BLaER1 (cell line): Measurements from ENCODE around the gene C1orf159.

Experiments
- H3K27ac ChIP-seq: shearing (Covaris generic); formaldehyde crosslinking; 2 replicates; pipeline ENCODE4 v1.8.1; 2022
- H3K27me3 ChIP-seq: shearing (Covaris generic); formaldehyde crosslinking; 2 replicates; pipeline ENCODE4 v1.8.1; 2022
- H3K36me3 ChIP-seq: shearing (Covaris generic); formaldehyde crosslinking; 2 replicates; pipeline ENCODE4 v1.8.1; 2022
- H3K4me1 ChIP-seq: shearing (Covaris generic); formaldehyde crosslinking; 2 replicates; pipeline ENCODE4 v1.8.1; 2022
- H3K4me2 ChIP-seq: shearing (Covaris generic); formaldehyde crosslinking; 2 replicates; pipeline ENCODE4 v1.8.1; 2022
- H3K4me3 ChIP-seq: shearing (Covaris generic); formaldehyde crosslinking; 2 replicates; pipeline ENCODE4 v1.8.1; 2022
- H3K9ac ChIP-seq: shearing (Covaris generic); formaldehyde crosslinking; 2 replicates; pipeline ENCODE4 v1.8.1; 2022
- H3K9me3 ChIP-seq: shearing (Covaris generic); formaldehyde crosslinking; 2 replicates; pipeline ENCODE4 v1.8.1; 2022
- H4K20me1 ChIP-seq: shearing (Covaris generic); formaldehyde crosslinking; 2 replicates; pipeline ENCODE4 v1.8.1; 2022
- Cebpa-rat ChIP-seq: shearing (Covaris generic); IDR thresholded peaks from 2 replicates; pipeline ENCODE4 v1.8.1; 2022

C1orf159 gene

DNA sequence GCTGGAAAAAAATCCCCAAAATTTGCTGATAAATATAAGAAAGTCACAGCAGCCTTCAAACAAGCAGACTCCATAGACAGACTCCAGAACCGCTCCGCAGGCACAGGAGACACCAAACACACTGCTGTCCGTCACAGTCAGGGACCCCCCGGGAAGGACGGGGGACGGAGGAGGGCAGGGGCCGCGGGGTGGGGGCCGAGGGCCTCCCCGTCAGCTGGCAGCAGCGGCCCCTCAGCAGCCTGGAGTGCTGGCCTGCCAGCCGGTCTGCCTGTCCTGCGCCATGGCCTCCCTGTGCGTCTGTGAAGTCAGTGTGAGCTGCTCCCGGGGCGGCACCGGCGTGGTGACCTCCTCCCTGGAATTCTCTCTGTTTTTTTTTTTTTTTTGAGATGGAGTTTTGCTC is 10.1 kb upstream of the C1orf159 start:
- no peak overlapping the region for H3K4me3 ChIP-seq
- TF ChIP-seq Cebpa-rat: no peak
- peaks cover 33% of the 10 kb centered on the region for H3K4me1 ChIP-seq

DNA sequence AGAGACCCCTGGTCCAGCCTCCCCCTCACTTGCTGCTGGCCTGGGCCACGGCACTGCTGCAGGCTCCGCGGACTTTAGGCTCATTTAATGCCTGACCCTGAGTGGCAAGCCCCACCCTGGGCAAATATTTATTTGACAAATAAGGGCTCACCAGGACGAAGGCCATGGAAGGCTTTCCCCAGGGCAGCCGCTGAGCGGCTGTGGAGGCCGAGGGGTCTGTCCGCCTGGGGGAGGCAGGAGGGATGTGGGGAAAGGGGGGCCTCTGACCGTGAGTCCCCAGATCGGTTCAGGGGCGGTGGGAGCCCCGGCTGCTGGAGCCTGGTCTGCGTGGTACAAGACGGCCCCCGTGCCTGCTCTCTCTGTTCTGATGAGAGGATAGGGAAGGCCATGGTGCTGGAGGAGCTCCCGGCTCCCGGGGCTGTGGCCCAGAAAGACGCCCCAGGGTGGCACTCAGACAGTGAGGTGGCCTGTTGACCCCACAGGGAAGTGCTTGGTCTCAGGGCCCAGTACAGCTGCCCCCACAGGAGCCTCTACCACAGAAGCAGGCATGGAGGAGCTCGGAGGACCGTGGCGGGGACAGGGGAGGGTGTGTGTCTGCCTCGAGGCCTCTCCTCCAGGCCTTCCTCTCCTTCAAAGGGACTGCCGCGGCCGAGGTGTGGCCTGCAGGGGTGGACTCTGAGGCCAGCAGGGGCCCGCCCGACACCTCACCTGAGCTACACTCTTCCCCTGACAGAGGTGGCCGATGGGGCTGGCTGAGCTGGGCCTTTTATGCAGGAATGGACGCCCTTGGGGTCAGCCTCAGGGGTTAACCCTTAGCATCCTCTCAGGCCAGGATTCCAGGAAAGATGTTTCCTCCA is 9.1 kb upstream of the C1orf159 start:
- Histone ChIP-seq H3K4me1 (peaks cover 36% of the 10 kb centered on the region), H3K4me2 (no peak overlapping the region), H4K20me1 (no peaks in the 10 kb centered on the region), H3K9ac (no peak overlapping the region), H3K9me3 (no peaks in the 10 kb centered on the region), H3K4me3 (no peak overlapping the region), H3K27ac (no peak overlapping the region), H3K27me3 (peaks cover 5% of the 10 kb centered on the region; the same call in 1 of the 2 replicates), H3K36me3 (no peaks in the 10 kb centered on the region)
- no peak for TF ChIP-seq Cebpa-rat

More for the DNA sequence above, 10.1 kb upstream of the C1orf159 start:
- no peak overlapping the region for H3K27ac ChIP-seq
- H4K20me1 ChIP-seq: no peaks in the 10 kb centered on the region
- no peaks in the 10 kb centered on the region for H3K36me3 ChIP-seq
- no peak overlapping the region for H3K9ac ChIP-seq
- H3K27me3 ChIP-seq: 0 out of 2 replicates have a peak, but pooled peaks cover 3% of the 10 kb centered on the region
- H3K9me3 ChIP-seq: no peaks in the 10 kb centered on the region
- no peak overlapping the region for H3K4me2 ChIP-seq

DNA sequence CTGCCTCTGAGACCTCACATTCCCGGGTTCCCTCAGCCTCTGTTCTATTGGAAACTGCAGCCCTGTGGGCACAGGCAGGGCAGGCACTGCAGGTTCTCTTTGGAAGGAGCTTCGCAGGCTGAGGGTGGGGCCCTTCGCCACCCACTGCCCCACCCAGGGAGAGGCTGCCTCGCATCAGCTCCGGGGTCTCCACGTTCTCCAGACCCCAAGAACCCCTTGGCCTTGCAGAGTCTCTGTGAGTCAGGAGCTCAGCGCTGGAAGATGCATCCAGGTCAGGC is 8.6 kb upstream of the C1orf159 start:
- Histone ChIP-seq H3K4me1 (peaks cover 42% of the 10 kb centered on the region), H3K4me3 (no peak overlapping the region), H3K4me2 (no peak overlapping the region), H3K36me3 (no peaks in the 10 kb centered on the region), H4K20me1 (no peaks in the 10 kb centered on the region), H3K9me3 (no peaks in the 10 kb centered on the region), H3K9ac (no peak overlapping the region), H3K27me3 (peaks cover 11% of the 10 kb centered on the region), H3K27ac (no peak overlapping the region)
- TF ChIP-seq Cebpa-rat: no peak

DNA sequence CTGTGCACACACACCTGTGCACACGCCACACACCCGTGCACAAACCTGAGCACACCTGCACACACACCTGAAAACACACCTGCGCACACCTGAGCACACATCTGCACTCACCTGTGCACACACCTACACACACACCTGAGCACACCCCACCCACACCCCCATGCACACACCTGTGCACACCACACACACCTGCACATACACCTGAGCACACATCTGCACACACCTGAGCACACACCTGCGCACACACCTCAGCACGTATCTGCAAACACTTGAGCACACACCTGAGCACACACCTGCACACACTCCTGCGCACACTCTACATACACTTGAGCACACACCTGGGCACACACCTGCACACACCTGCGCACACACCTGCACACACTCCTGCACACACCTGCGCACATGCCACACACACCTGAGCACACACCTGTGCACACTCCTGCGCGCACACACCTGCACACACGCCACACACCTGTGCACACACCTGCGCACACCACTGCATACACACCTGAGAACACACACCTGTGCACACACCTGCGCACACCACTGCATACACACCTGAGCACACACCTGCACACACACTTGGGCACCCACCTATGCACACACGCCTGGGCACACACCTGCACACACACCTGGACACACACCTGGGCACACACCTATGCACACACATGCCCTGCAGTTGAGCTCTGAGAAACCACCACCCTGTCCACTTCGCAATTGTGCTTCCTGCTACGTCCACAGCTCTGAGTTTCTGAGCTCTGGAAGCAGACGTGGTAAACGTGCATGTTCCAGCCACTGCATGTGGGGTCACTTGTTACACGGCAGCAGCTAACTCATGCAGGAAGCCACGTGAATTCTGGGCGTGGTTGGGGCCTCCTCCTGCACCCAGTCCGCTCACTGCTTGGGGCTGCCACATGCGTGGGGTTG is 8.0 kb upstream of the C1orf159 start:
- Histone ChIP-seq H3K27ac (no peak overlapping the region), H4K20me1 (no peaks in the 10 kb centered on the region), H3K4me1 (peaks cover 48% of the 10 kb centered on the region), H3K4me2 (peak overlapping the region; percentile 93; the same call in 1 of the 2 replicates), H3K27me3 (peaks cover 17% of the 10 kb centered on the region), H3K9me3 (no peaks in the 10 kb centered on the region), H3K36me3 (no peaks in the 10 kb centered on the region), H3K9ac (no peak overlapping the region), H3K4me3 (no peak overlapping the region)
- TF ChIP-seq Cebpa-rat: no peak

DNA sequence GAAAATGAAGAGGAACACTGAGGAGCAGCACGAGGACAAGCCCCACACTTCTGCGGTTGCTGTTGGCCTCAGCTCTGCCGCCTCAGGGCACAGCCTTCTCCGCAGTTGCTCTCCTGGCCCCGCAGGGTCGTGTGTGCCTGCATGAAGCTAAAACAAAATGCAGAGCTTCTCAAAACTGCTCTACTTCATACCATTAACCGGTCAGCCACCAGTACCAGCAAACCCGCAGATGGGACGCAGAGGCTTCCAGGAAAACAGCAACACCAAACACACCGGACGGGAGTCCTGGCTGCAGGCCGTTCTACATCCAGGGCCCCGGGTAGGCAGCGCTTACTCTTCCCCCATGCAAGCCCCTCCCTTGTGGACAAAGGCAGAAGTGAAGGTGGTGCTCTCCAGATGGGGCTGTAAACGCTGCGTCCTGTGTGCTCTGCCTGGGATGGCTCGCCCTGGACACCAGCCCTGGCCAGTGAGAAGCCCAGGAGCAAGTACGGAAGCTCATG is 7.1 kb upstream of the C1orf159 start:
- H3K4me2 ChIP-seq: peak overlapping the region; percentile 93
- no peak overlapping the region for H3K4me3 ChIP-seq
- no peak for TF ChIP-seq Cebpa-rat
- no peaks in the 10 kb centered on the region for H4K20me1 ChIP-seq
- H3K27ac ChIP-seq: no peak overlapping the region
- no peaks in the 10 kb centered on the region for H3K36me3 ChIP-seq
- H3K4me1 ChIP-seq: peaks cover 56% of the 10 kb centered on the region
- no peak overlapping the region for H3K9ac ChIP-seq
- no peaks in the 10 kb centered on the region for H3K9me3 ChIP-seq
- peaks cover 25% of the 10 kb centered on the region for H3K27me3 ChIP-seq

DNA sequence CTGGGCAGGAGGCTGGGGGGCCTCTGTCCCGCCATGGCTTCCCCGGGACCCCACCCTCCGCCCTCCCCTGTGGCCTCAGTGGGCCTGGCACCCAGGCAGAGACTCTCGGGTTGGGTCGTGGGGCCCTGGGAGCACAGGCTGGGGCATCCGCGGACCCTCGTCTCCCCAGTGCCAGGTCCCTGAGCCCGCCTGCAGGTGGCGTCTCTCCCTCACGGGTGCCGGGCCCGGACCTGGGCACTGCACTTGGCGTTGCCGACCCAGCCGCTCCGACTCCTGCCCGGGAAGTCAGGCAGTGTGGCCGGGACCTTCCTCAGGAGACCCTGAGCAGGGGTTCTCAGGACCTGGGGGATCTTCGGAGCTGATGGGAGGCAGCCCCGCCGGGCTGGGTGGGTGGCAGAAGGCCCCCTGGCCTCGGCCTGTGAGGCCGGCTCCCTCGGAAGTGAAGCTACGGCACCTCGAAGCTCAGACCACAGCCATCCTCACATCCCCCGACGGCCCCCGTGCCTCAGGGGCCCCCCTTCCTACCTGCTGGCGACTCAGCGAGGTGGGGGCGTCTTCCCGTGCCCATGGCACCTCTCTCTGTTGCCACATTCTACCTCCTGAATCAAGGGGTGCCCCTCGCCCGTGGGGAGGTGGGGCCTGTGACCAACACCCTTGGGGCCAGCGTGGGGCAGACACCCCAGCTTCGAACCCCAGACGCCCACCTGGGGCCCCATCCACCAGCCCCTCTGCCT is 6.4 kb upstream of the C1orf159 start:
- peak overlapping the region; percentile 72 for H3K27ac ChIP-seq
- TF ChIP-seq Cebpa-rat: no peak
- H3K4me3 ChIP-seq: 0 out of 2 replicates have a peak overlapping the region, but pooled peaks have one; percentile 41
- H3K9ac ChIP-seq: peak overlapping the region; percentile 67; the same call in 1 of the 2 replicates
- H3K36me3 ChIP-seq: no peaks in the 10 kb centered on the region
- peaks cover 33% of the 10 kb centered on the region for H3K27me3 ChIP-seq
- H3K4me2 ChIP-seq: peak overlapping the region; percentile 93
- H4K20me1 ChIP-seq: no peaks in the 10 kb centered on the region
- no peaks in the 10 kb centered on the region for H3K9me3 ChIP-seq
- peaks cover 64% of the 10 kb centered on the region for H3K4me1 ChIP-seq

DNA sequence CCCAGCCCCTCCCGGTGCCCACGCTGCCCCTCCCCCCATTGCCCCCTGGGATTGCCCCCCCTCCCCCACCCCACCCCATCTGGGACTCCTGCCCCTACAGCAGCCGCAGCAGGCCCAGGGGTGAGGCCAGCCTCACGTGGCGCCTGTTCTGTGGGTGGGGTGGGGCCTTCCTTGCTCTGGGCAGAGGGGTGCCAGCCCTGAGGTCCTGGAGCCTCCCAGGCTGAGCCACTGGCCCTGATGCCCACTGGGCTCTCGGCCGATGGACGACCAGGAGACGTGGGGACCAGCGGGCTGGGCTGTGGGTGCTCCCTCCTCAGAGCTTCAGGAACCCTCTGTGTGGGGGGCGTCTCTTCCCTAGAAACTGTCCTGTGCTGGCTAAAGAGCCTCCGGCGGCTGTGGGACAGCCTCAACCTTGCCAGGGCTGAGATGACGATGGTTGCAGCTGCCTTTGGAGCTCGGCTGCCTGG is 5.8 kb upstream of the C1orf159 start:
- H4K20me1 ChIP-seq: no peaks in the 10 kb centered on the region
- H3K9ac ChIP-seq: peak overlapping the region; percentile 67; the same call in 1 of the 2 replicates
- H3K27ac ChIP-seq: peak overlapping the region; percentile 72; the same call in 1 of the 2 replicates
- H3K4me3 ChIP-seq: no peak overlapping the region
- peaks cover 37% of the 10 kb centered on the region for H3K27me3 ChIP-seq
- H3K4me2 ChIP-seq: peak overlapping the region; percentile 93
- H3K9me3 ChIP-seq: no peaks in the 10 kb centered on the region
- peaks cover 68% of the 10 kb centered on the region for H3K4me1 ChIP-seq
- H3K36me3 ChIP-seq: no peaks in the 10 kb centered on the region
- TF ChIP-seq Cebpa-rat: no peak

DNA sequence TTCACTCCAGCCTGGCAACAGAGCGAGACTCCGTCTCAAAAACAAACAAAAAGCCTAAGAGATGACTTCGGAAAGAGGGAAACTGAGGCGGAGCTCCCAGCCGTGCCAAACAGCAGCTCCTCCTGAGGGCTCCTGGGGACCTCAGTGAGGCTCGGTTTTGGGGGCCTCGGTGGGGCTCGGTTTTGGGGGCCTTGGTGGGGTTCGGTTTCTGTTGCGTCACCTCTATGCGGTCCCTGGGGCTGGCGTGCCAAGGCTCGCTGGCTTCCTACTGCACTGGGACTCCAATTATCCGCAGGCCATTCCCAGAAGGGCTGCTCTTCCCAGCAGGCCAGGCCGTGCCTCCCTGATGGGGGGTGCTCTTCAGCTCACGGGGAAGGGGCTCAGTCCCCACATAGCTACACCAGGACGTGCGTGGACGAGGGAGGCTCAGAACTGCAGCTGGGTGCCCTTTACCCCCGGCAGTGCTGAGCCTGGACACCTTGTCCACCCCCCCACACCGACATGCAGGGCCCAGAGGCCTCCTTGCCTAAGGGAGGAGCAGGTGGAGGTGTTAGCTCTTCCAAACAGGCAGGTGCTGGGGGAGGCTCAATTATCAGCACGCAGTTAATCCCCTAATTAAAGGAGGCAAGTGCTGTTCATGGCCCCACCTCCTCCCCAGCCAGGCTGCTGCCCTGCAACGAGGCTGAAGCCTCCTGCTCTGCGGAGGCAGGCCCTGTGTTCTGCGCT is 5.1 kb upstream of the C1orf159 start:
- peak overlapping the region; percentile 70 for H3K4me2 ChIP-seq
- H3K27me3 ChIP-seq: peaks cover 41% of the 10 kb centered on the region
- H3K27ac ChIP-seq: no peak overlapping the region
- H3K9me3 ChIP-seq: no peaks in the 10 kb centered on the region
- no peaks in the 10 kb centered on the region for H3K36me3 ChIP-seq
- H3K4me3 ChIP-seq: no peak overlapping the region
- no peak overlapping the region for H3K9ac ChIP-seq
- peaks cover 70% of the 10 kb centered on the region for H3K4me1 ChIP-seq
- H4K20me1 ChIP-seq: no peaks in the 10 kb centered on the region
- TF ChIP-seq Cebpa-rat: no peak

DNA sequence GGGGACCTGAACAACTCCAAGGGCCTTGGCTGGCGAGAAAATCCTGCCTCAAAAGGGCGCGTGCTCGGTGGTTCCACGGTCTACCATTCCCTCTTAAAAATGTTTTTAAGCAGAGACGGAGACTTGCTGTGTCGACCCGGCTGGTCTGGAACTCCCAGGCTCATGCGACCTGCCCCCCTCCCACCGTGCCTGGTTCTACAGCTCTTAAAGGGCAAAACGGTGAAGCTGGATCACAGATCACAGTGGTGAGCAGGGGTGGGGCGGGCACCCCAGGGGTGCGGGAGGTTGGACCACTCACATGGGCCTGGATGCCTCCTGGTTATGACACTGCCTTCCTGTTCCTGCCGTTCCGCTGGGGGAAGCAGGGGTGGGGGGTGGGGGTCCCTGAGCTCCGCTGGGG is 4.2 kb upstream of the C1orf159 start:
- TF ChIP-seq Cebpa-rat: no peak
- Histone ChIP-seq H3K36me3 (no peaks in the 10 kb centered on the region), H3K9ac (no peak overlapping the region), H3K4me2 (peak overlapping the region; percentile 70), H3K9me3 (no peaks in the 10 kb centered on the region), H4K20me1 (no peaks in the 10 kb centered on the region), H3K4me3 (no peak overlapping the region), H3K4me1 (peaks cover 71% of the 10 kb centered on the region), H3K27me3 (peaks cover 41% of the 10 kb centered on the region), H3K27ac (no peak overlapping the region)
